AG09309 (cell line): ENCODE measurements around the gene KCTD17.

Source experiments
- DNase-seq: peaks from one replicate; pipeline ENCODE4 v3.0.0-alpha.2; 2010; ENCODE audit warnings: low read depth
- H3K4me3 ChIP-seq: 2 replicates; pipeline ENCODE4 v1.5.1; 2011; ENCODE audit warnings: mild to moderate bottlenecking, low read depth, low read length, moderate library complexity; ENCODE audit not compliant: control insufficient read depth
- TF ChIP-seq, protein P1 (sequence below): IDR thresholded peaks from 2 replicates; pipeline ENCODE4 v1.5.1; 2011; ENCODE audit warnings: mild to moderate bottlenecking, low read depth, low read length, inconsistent platforms; ENCODE audit not compliant: insufficient read depth, control insufficient read depth; ENCODE audit errors: missing control alignments

KCTD17 gene

DNA sequence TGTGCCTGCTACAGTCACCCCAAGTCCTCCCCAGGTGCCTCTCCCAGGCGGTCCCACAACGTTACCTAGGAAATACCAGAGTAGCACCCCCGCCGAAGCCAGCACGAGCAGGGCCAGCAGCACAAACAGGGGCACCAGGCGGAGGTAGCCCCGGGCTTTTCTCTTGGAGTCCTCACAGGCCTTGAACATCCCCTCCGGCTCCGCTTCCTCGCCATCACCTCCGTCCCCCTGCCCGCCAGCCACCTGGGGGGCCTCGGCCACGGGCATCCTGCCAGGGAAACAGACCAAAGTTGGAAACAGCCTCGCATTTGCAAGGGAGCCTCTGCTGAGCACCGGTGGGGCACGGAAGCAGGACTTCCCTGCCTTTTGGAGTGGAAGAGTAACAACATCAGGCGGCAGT lies 51.6 kb downstream of the KCTD17 start:
- no peak overlapping the region for H3K4me3 ChIP-seq
- TF ChIP-seq, protein P1, sequence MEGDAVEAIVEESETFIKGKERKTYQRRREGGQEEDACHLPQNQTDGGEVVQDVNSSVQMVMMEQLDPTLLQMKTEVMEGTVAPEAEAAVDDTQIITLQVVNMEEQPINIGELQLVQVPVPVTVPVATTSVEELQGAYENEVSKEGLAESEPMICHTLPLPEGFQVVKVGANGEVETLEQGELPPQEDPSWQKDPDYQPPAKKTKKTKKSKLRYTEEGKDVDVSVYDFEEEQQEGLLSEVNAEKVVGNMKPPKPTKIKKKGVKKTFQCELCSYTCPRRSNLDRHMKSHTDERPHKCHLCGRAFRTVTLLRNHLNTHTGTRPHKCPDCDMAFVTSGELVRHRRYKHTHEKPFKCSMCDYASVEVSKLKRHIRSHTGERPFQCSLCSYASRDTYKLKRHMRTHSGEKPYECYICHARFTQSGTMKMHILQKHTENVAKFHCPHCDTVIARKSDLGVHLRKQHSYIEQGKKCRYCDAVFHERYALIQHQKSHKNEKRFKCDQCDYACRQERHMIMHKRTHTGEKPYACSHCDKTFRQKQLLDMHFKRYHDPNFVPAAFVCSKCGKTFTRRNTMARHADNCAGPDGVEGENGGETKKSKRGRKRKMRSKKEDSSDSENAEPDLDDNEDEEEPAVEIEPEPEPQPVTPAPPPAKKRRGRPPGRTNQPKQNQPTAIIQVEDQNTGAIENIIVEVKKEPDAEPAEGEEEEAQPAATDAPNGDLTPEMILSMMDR, result no peak
- no peak for DNase-seq

- no peak overlapping the region for H3K4me3 ChIP-seq
Measured at GRCh38 chr22:37103656-37104452, 52.3 kb downstream of the KCTD17 start.

DNA sequence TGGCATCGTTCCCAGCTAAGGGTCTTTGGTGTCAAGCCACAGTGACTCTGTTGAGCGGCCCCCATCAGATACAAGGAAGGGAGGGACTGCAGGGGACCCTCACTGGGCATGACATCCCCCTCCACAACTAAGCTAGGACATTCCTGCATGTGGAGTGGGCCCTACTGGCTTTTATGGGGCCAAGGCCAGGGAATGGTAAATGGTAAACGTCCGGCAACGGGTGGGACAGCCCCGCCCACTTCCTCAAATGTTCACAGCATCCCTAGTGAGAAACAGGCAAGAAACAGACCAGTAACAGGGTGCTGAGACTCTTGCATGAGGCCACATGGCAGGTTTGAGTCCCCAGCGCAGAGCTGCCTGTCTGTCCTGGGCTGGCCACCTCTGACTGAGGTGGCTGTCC lies 53.6 kb downstream of the KCTD17 start:
- no peak overlapping the region for H3K4me3 ChIP-seq
- DNase-seq, result no peak
- TF ChIP-seq, protein P1, result no peak

More at GRCh38 chr22:37103656-37104452, 52.3 kb downstream of the KCTD17 start:
- TF ChIP-seq, protein P1, result no peak
- no peak for DNase-seq

DNA sequence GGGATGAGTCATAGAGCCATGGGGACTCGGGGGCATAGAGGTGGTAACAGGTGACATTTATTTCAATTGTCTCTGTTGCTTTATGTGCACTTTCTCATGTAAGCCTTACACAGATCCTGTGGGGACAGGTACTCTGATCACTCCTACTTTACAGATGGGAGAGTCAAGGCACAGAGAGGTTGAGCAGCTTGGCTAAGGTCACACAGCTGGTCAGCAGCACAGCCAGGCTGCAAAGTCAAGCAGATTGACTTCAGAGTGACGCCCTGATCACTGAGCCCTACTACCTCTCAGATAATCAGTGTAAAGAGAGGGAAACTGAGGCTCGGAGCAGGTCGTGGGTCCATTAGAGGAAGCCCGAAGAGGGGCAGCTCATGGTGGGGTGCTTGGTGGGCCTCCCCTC lies 54.4 kb downstream of the KCTD17 start:
- H3K4me3 ChIP-seq, result no peak overlapping the region
- DNase-seq, result no peak
- TF ChIP-seq, protein P1, result no peak

GRCh38 chr22:37107816-37108621 lies 56.5 kb downstream of the KCTD17 start:
- no peak for DNase-seq
- TF ChIP-seq, protein P1, result no peak
- H3K4me3 ChIP-seq, result no peak overlapping the region

DNA sequence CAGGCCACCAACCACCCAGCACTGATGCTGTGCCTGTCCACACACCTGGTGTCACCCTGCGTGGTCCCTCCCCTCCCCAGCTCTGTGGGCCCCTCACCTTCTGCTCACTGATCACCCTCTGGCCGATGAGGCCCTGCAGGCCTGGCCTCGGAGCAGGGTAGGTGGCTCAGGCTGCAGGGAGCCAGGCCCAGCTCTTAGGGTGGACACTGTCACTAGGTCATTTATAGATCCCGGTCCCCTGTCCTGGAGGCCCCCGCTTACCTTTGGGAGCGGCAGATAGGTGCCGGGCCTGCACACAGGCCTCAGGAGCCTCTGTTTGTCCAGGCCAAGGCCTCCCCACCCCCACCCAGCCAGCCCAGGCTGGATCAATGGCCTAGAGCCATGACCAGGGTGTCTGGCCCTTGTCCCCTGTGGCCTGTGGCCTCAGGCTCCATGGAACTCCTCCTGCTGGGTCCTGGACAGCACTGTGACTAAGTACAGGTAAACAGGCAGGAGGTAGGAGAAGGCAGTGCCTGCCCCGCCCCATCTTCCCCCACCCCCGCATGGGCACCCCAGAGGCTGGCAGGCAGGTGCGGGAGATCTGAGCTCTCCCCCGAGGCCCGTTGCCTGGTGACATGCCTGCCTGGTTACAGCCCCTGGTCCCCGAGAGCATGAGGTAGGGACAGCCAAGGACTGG lies 57.8 kb downstream of the KCTD17 start, which contains the start of gene TMPRSS6:
TSS of gene TMPRSS6 (minus strand) at position 472 of the 676 bp plus-strand sequence. CDS start 6,296 bp downstream, outside the sequence.
- no peak within 1 kb of the TSS for H3K4me3 ChIP-seq
- TF ChIP-seq, protein P1, result no peak

More for the DNA sequence above, 57.8 kb downstream of the KCTD17 start, which contains the start of gene TMPRSS6:
- no peak for DNase-seq
